ENCODE results near the gene SRGAP1.

DNA sequence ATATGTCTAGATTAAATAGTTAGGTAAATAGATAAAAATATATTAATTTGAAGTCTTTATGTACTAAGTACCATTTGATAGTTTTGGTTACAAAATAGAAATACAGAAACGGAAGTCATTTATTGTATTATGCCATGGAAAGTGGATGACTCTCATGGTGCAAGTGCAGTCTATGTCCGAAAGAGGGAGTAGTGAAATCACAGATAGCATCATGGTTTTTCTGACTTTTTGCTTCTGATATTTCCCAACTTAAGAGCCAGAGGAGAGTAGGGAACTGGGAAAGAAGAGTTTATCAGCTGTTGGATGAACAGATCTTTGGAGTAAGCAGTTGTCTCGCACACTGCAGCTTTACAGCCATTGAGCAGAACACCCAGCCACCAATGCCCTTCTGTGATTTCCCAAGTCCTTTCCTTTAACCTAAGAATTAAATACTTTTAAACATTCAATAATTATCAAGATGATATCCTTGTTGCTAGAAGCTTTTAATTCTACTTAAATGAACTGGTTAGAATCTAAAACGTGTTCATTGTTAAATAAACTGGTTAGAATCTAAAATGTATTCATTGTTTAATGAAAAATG, 18.4 kb upstream of the SRGAP1 start:
- TF ChIP-seq, protein P1, sequence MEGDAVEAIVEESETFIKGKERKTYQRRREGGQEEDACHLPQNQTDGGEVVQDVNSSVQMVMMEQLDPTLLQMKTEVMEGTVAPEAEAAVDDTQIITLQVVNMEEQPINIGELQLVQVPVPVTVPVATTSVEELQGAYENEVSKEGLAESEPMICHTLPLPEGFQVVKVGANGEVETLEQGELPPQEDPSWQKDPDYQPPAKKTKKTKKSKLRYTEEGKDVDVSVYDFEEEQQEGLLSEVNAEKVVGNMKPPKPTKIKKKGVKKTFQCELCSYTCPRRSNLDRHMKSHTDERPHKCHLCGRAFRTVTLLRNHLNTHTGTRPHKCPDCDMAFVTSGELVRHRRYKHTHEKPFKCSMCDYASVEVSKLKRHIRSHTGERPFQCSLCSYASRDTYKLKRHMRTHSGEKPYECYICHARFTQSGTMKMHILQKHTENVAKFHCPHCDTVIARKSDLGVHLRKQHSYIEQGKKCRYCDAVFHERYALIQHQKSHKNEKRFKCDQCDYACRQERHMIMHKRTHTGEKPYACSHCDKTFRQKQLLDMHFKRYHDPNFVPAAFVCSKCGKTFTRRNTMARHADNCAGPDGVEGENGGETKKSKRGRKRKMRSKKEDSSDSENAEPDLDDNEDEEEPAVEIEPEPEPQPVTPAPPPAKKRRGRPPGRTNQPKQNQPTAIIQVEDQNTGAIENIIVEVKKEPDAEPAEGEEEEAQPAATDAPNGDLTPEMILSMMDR (IDR thresholded peaks at IDR 0.05), result peak; percentile 71 to 80 (median 77)
- no peak for TF ChIP-seq POLR2A (IDR thresholded peaks at IDR 0.05)

Measured in right lobe of liver (tissue), 4 donors.